ENCODE data around the gene LTBP2. TPM values are rescaled to one million over a fixed set of nuclear protein-coding genes. Genes with fewer than 3 reads are reported as not detected.

The LTBP2 gene
- total RNA-seq, 1 experiment from 2014 or later, result 32.5 TPM

GRCh38 chr14:74573421-74574089 is 38.5 kb downstream of the LTBP2 start:
- DNase-seq (ENCODE audit: low read depth), result peak; percentile 23

- no peak for DNase-seq (ENCODE audit: low read depth)
Observed at GRCh38 chr14:74572726-74573301, 39.2 kb downstream of the LTBP2 start.

GRCh38 chr14:74571901-74572725 is 39.9 kb downstream of the LTBP2 start:
- DNase-seq (ENCODE audit: low read depth), result peak; percentile 99

- no peak for DNase-seq (ENCODE audit: low read depth)
Observed at GRCh38 chr14:74571441-74571841, 40.6 kb downstream of the LTBP2 start.

DNA sequence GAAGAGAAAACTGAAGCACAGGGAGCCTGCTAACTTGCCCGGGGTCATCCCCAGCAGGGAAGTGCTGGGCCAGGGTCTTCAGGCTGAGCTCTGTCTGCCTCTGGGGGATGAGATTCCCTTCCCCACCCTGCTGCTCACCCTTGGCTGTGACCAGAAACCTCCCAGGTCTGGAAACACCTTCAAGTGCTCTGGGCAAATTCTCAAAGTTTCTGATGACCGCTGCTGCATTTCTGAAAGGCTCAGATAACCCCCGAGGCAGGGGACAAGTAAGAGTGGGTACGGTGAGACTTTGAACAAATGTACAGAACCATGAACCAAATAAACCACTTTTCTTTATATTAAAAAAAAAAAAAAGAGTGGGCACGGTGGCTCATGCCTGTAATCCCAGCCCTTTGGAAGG is 41.3 kb downstream of the LTBP2 start:
- no peak for DNase-seq (ENCODE audit: low read depth)

DNA sequence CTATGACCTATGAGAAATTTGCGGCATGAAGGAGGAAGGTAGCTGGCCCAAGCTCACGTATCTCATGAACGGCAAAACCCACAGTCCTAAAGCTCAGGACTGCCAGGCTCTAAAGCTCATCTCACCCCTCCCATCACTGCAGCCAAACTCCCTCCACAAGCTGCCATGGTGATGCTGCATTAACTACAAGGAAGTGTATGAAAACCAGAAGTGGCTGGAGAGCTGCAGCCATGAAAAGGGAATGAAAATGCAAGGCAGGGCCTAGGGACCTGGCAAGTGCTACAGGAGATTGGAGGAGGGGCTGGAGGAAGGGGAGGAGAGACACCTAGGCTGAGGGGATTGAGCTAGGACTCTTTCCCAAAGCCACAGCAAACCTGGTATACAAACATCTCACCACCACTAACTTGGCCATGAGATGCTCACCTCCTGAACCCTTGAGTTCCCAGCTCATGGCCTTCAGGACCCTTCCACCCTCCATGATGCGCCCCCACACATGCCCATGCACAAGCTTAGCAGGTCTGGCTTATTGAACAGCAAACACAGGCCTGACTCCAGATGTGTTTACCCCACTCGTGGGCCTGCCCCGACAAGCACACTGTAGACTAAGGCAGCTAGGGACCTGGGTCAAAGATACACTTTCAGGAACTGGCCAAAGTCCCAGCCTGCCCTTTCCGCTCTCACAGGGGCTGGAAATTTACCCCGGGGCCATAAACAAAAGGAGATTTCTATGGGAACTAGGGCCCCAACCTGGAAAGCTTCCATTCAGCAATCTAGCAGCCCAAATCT is 42.0 kb downstream of the LTBP2 start:
- DNase-seq (ENCODE audit: low read depth), result no peak

DNA sequence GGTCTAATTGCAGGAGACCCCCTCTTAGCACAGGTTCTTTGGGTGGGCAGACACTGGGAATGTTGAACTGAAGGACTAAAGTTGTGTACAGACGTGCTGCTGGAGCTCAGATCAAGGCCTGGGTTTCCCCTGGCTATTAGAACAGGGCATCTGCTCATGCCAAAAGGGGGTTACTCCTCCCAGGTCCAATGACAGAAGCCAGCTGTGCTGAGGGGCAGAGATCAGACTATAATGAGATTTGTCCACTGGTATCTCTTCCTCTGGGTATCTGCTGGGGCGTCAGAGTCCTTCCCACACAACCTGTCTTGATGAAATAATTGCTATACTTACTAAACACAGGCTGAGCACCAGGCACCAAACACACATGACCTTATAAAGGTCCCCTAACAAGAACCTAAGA is 42.6 kb downstream of the LTBP2 start:
- DNase-seq (ENCODE audit: low read depth), result no peak

- no peak for DNase-seq (ENCODE audit: low read depth)
Observed at GRCh38 chr14:74568911-74569310, 43.1 kb downstream of the LTBP2 start.

- no peak for DNase-seq (ENCODE audit: low read depth)
Observed at GRCh38 chr14:74568380-74568649, 43.7 kb downstream of the LTBP2 start.

DNA sequence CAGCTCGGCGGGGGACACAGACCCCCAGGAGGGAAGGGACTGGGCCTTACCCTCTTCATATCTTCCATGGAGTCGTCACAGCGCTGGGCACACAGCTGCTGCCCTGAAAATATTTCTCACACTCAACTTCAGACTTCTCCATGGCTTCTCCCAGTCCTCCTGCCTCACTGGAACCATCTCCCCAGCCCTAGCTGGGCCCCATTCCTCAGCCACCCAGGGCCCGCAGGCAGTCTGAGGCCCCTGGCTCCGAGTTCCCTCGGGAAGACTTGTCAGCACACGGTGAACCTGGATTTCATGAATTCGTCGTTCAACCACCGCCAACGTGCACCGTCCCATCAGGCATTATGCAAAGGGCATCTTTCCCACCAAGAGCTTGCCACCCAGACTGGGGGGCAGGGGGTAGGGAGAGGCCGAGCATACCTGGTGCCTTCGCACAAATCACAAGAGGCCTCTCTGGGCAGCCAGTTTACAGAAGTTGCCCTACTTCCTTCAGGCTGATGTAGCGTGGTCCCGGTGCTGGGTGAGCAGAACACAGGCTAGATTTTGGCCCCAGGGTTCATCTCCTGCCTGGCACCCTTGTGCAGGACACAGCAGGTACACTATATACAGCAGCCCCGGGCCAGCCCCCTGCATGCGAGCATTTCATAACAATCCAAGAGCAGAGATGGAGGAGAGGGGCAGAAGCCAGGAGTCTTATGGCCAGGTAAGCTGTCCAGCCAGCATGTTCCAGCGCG is 44.2 kb downstream of the LTBP2 start:
- no peak for DNase-seq (ENCODE audit: low read depth)

DNA sequence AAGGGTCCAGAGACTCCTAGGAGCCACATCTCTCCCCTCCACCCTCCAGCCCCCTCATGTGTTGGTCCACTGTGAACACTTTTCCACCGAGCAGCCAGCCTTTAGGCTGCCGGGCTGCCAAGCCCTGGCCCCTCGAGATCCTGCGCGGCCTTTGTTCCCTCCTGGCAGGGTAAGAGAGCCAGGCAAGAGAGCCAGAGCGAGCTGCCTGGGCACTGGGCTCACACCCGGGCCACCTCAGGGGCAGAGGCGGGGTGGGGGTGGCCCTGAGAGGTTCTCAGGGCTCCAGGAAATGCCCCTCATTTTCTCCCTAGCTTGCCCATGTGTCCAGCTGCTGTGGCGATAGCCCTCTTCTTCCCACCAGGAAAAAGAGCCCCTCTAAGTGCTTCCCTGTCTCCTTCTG is 44.8 kb downstream of the LTBP2 start:
- no peak for DNase-seq (ENCODE audit: low read depth)

DNA sequence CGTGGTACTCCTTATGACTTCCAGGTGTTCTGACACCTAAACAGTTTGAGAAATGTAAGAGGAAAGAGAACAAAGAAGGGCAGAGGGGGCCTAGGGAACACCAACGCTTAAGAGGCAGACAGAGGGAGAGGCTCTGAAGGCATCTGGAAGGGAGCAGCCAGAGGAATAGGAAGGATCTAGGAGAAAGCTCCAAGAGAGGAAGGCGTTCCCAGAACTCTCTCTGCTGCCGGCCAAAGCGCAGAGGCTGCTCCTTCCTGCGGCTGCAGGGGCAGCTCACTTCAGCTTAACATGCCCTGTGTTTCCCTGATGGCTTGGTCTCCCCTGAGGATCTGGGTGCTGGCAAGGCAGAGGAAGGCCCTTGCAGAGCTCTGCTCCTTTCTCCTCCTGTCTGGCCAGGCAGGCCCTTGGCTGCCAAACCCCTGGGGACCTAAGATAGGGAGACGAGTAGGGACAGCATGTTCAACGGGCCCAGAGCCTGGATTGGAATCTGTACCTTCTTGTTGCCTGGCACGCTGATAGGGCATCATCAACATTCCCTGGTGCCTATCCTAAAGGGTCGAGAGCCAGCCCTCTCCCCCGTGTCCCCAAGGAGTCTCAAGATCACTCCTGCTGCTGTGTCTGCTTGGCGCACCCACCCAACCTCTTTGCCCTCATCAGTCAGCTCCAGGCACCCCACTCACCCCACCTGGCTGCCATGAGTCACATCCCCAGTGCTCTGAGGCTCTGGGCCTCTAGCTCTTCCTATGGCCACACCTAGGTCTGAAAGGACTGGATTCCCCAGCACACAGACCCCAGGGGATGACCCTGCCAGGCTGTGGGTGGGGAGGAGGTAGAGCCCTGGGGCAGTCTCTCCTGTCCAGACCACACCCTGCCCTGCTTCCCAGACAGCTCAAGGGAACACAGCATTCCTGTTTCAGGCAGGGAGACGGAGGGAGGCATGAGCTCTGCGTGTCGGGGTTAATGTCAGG is 45.6 kb downstream of the LTBP2 start:
- peak; percentile 57 for DNase-seq (ENCODE audit: low read depth)

- DNase-seq (ENCODE audit: low read depth), result no peak
Observed at GRCh38 chr14:74563586-74564159, 48.4 kb downstream of the LTBP2 start.

- DNase-seq (ENCODE audit: low read depth), result no peak
Observed at GRCh38 chr14:74563233-74563585, 48.8 kb downstream of the LTBP2 start.

- DNase-seq (ENCODE audit: low read depth), result no peak
Observed at GRCh38 chr14:74562515-74563232, 49.4 kb downstream of the LTBP2 start.

- DNase-seq (ENCODE audit: low read depth), result no peak
Observed at GRCh38 chr14:74558655-74559054, 53.4 kb downstream of the LTBP2 start.

GRCh38 chr14:74557691-74558090 is 54.3 kb downstream of the LTBP2 start:
- DNase-seq (ENCODE audit: low read depth), result no peak

GRCh38 chr14:74555476-74556050 is 56.5 kb downstream of the LTBP2 start:
- DNase-seq (ENCODE audit: low read depth), result no peak
